GM12801 (cell line): ENCODE measurements around the gene SORCS2.

Experiments used
- TF ChIP-seq, protein P1 (sequence below): IDR thresholded peaks from one replicate; pipeline ENCODE4 v1.5.1; 2011; ENCODE audit warnings: control low read depth; ENCODE audit not compliant: insufficient read length; ENCODE audit errors: extremely low read depth

The SORCS2 gene

DNA sequence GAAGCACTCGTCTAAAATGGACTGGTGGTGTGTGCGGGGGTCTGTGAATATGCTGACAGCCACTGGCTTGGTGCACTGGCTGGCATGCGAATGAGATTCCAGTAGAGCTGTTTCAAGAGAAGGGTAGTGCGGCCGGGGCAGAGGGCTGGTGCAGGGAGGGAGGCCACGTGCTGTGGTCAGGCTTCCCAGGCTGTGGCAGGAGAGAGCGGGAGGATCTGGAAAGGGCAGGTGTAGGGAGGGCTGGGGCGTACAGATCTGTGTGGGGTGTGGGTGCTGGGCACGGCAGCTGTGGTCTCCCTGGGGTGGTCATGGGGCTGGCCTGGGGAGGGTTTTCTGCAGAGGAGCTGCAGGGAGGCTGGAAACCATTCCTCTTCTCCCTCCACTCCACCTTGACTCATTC, 30.2 kb downstream of the SORCS2 start:
- TF ChIP-seq, protein P1, sequence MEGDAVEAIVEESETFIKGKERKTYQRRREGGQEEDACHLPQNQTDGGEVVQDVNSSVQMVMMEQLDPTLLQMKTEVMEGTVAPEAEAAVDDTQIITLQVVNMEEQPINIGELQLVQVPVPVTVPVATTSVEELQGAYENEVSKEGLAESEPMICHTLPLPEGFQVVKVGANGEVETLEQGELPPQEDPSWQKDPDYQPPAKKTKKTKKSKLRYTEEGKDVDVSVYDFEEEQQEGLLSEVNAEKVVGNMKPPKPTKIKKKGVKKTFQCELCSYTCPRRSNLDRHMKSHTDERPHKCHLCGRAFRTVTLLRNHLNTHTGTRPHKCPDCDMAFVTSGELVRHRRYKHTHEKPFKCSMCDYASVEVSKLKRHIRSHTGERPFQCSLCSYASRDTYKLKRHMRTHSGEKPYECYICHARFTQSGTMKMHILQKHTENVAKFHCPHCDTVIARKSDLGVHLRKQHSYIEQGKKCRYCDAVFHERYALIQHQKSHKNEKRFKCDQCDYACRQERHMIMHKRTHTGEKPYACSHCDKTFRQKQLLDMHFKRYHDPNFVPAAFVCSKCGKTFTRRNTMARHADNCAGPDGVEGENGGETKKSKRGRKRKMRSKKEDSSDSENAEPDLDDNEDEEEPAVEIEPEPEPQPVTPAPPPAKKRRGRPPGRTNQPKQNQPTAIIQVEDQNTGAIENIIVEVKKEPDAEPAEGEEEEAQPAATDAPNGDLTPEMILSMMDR: no peak

DNA sequence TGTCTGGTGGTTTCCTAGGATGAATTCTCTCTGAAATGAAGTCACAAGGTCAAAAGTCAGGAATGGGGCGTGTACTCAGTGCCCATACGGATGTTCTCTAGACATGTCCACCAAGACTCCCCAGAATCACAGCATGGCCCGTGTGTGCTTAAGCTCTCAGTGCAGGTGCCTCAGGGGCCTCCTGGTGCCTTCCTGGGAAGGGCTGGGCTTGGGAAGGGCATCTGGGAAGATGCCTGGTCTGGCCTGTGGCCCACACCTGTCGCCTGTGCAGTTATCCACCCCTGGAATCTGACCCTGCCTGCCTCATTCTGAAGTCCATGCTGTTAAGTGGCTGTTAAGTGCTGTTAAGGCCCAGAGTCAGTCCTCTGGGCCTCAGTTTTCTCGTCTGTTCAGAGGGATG, 31.2 kb downstream of the SORCS2 start:
- TF ChIP-seq, protein P1: no peak

DNA sequence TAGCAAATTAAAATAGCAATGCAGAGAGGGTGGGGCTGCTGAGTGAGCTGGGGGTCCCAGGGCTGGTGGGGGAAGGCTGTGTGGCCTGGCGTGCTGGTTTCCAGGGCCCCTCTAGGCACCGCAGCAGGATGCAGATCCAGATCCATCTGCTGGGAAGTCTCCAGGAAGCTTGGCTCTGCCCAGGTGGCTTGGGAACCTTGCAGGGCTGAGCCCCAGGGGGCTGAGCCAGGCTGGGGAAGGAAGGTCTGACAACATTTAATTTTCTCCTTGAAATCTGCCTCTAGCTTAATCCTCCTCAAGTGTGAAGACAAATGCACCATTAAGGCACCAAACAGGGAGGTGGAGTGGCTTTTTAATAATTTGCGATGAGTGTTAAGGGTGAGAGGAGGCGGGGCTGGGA, 31.7 kb downstream of the SORCS2 start:
- TF ChIP-seq, protein P1: no peak

DNA sequence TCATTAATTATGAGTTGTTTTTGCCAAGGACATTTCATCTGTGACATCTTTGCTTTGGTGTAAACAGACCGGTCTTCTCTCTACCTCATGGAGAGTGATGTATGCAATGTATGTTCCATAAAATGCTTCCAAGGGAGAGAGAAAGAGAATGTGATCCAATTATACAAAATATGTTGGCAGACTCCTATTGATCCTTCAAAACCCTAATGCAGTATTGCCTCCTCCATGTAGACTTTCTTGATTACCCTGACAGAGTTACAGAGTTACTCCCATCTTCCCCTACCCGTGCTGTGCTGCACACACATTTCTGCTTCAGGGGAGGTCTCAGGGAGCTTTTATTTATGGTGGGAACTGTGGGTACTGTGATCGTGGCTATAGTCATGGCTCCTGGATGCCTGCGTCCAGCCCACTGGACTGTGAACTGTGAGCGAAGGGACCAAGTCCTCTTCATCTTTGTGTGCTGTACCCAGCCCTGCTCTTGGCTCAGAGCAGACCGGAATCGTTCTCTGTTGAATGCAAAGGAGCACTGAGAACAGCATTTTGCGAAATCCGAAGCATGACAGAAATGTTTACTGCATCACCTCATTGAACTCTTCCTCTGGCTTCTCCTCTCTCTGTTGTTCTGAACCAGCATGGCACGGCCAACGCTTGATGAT, 32.7 kb downstream of the SORCS2 start:
- TF ChIP-seq, protein P1: no peak

DNA sequence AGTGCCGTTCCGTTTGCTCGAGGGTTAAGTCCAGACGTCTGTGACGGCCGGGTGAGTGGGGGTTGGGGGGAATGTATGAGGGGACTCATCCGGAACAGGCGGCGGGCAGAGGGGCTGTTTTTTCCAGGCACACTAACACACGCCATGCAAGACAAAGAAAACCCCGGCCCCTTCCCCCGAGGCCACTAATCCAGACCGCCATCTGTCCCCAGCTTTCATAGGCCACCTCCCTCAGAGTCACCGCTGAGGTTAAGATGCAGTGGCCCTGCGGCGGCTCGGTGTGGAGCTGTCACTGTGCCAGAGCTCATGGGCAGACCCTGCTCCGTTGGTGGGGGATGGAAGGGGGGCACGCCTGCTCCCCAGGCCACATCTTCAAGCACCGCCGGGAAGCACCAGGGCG, 34.1 kb downstream of the SORCS2 start:
- TF ChIP-seq, protein P1: no peak

DNA sequence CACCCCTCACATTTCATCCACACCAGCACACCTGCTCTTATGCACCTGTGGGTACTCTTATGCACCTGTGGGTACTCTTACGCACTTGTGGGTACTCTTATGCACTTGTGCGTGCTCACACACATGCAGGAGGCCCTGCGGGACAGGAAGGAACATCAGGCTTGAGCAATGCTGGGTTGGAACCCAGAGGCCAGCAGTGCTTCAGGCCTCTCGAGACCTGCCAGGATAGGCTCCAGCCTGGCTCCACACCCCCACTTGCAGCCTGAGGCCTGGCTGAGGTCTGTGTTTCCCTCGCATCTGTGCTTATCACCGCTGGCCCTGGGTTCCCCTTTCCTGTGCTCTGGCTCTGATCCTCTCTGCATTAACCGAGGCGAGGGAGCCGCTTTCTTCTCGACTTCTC, 34.7 kb downstream of the SORCS2 start:
- TF ChIP-seq, protein P1: no peak

DNA sequence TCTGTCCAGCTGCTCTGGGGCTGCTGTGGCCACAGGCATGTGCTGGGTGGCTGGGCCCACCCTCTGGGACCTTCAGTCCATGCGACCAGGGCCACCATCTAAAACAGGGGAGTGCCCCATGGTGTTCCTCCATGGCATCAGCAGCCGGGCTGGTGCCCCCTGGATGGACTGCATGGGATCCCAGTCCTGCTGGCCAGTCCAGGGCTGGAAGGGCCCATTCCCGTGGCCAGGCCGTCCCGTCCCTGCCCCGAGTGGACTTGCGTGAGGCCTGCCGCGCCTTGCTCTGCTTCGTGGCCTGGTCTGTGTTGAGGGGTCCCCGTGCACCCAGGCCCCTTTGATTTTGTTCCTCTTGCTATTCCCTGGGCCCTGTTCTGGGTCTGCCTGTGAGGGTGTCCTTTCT, 36.4 kb downstream of the SORCS2 start:
- TF ChIP-seq, protein P1: no peak

DNA sequence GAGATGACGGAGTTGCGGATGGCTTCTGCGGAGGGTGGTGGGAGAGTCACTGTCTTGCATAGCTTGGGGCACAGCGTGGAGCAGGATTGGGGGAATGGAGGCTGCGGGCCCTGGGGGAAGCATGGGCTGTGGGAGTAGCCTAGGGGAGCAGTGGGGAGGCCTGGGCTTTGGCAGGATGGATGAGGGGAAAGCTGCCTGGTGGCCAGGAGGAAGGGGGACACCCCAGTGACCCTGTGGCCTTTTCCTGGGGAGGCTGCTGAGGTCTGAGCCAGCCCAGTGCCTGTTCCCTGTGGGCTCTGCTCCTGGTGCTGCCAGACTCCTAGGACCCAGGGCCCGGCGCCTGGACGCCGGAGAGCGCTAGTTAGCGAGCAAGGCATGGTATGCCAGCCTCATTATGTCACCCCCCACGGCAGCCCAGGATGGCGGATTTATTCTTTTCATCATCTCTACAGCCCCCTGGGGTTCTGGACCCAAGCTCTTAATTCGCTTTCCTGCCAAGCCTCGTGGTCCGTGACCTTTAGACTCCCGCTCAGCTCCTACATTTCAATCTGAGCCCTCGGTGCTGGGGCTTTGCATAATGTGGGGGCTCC, 39.8 kb downstream of the SORCS2 start:
- TF ChIP-seq, protein P1: no peak
